ENCODE data around the gene RRP15. TPM values are rescaled to one million over a fixed set of nuclear protein-coding genes. Genes with fewer than 3 reads are reported as not detected.

Gene RRP15
- total and polyA plus RNA-seq, 2 donors (not counting 1 experiment from before 2014, with no cell fraction given) = 6.9 to 8.6 TPM

DNA sequence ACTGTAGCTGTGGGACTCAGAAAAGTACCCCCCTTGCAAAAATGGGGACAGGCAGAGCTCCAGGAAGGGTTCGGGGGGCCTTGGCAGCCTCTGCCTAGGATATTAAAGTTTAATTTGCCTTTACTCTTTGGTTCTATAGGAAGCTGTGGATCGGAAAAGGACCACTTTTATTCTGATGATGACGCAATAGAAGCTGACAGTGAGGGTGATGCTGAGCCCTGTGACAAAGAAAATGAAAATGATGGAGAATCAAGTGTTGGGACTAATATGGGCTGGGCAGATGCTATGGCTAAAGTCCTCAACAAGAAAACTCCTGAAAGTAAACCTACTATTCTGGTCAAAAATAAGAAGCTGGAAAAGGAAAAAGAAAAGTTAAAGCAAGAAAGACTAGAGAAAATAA, 17.1 kb downstream of the RRP15 start:
- TF ChIP-seq EZH2 (IDR thresholded peaks at IDR 0.05; ENCODE audit: low read length, missing control alignments) = no peak
- TF ChIP-seq, protein P1, sequence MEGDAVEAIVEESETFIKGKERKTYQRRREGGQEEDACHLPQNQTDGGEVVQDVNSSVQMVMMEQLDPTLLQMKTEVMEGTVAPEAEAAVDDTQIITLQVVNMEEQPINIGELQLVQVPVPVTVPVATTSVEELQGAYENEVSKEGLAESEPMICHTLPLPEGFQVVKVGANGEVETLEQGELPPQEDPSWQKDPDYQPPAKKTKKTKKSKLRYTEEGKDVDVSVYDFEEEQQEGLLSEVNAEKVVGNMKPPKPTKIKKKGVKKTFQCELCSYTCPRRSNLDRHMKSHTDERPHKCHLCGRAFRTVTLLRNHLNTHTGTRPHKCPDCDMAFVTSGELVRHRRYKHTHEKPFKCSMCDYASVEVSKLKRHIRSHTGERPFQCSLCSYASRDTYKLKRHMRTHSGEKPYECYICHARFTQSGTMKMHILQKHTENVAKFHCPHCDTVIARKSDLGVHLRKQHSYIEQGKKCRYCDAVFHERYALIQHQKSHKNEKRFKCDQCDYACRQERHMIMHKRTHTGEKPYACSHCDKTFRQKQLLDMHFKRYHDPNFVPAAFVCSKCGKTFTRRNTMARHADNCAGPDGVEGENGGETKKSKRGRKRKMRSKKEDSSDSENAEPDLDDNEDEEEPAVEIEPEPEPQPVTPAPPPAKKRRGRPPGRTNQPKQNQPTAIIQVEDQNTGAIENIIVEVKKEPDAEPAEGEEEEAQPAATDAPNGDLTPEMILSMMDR (conservative IDR thresholded peaks at IDR 0.05 in 1 of 2, IDR thresholded peaks at IDR 0.05 in 1 of 2; ENCODE audit: low read depth in 1 of 2, low read length in 2 of 2) = no peak
- Histone ChIP-seq H3K4me2 (ENCODE audit: extremely low read depth, insufficient read depth, low read length) (no peak overlapping the region), H2AFZ (ENCODE audit: low read length) (no peak overlapping the region)

DNA sequence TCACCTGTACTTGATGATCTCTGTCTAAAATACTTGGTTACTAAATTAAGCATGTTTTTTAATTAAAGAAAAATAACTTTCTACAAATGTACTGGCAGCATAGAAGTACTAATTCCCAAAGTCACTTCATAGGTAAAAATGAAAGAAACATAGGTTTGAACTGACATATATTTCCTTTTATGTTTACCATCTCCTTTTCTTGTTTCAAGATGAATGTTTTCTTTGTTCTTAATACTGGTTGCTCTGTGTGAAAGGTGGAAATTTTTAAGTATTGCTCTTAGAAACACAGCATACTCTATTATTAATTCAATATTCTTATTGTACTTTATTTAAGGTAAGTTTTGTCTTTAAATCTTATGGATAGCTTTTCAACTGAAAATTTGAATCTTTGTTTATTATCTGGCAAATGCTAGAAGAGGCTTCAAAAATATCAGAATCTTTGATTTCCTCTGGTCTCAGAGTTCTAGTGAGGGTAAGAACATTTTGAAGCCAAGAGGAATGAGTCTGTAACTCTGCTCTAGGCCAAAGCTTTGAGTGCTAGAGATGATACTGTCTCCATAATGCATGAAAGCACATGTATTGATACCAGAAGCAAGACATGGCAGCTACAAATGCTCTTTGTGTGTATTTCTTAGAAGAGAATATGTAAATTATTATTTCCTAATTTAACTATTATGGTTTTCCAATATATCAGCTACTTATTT, 18.2 kb downstream of the RRP15 start:
- Histone ChIP-seq H3K27ac (ENCODE audit: insufficient read depth, low read length) (no peak overlapping the region), H3K4me2 (ENCODE audit: extremely low read depth, insufficient read depth, low read length) (no peak overlapping the region), H3K9me3 (ENCODE audit: control insufficient read depth, insufficient read depth, low read depth, low read length) (no peaks in the 10 kb centered on the region), H3K79me2 (ENCODE audit: control insufficient read depth, insufficient read depth, low read length) (peaks cover 2% of the 10 kb centered on the region), H4K20me1 (ENCODE audit: control insufficient read depth, extremely low read depth, insufficient read depth, low read length) (no peaks in the 10 kb centered on the region), H3K4me1 (ENCODE audit: control insufficient read depth, extremely low read depth, insufficient read depth, low read length) (no peaks in the 10 kb centered on the region), H3K27me3 (ENCODE audit: control insufficient read depth, insufficient read depth, low read length) (no peaks in the 10 kb centered on the region), H3K9ac (ENCODE audit: insufficient read depth, low read length) (no peak overlapping the region), H2AFZ (ENCODE audit: low read length) (no peak overlapping the region), H3K36me3 (ENCODE audit: control insufficient read depth, insufficient read depth, low read length) (no peaks in the 10 kb centered on the region), H3K4me3 (replicated peaks in 1 of 4; ENCODE audit: control extremely low read depth in 1 of 4, insufficient read depth in 1 of 4, low read depth in 3 of 4, low read length in 4 of 4) (no peak overlapping the region)
- no peak for DNase-seq (ENCODE audit: low read depth in 2 of 2)
- TF ChIP-seq, protein P1 (conservative IDR thresholded peaks at IDR 0.05 in 1 of 2, IDR thresholded peaks at IDR 0.05 in 1 of 2; ENCODE audit: low read depth in 1 of 2, low read length in 2 of 2) = no peak
- no peak for TF ChIP-seq EZH2 (IDR thresholded peaks at IDR 0.05; ENCODE audit: low read length, missing control alignments)

More for the DNA sequence above, 17.1 kb downstream of the RRP15 start:
- H3K36me3 ChIP-seq (ENCODE audit: control insufficient read depth, insufficient read depth, low read length) = no peaks in the 10 kb centered on the region
- no peaks in the 10 kb centered on the region for H3K9me3 ChIP-seq (ENCODE audit: control insufficient read depth, insufficient read depth, low read depth, low read length)
- no peaks in the 10 kb centered on the region for H3K27me3 ChIP-seq (ENCODE audit: control insufficient read depth, insufficient read depth, low read length)
- no peak overlapping the region for H3K27ac ChIP-seq (ENCODE audit: insufficient read depth, low read length)
- H3K4me3 ChIP-seq (replicated peaks in 1 of 4; ENCODE audit: control extremely low read depth in 1 of 4, insufficient read depth in 1 of 4, low read depth in 3 of 4, low read length in 4 of 4) = no peak overlapping the region
- no peaks in the 10 kb centered on the region for H4K20me1 ChIP-seq (ENCODE audit: control insufficient read depth, extremely low read depth, insufficient read depth, low read length)
- no peak overlapping the region for H3K9ac ChIP-seq (ENCODE audit: insufficient read depth, low read length)
- H3K4me1 ChIP-seq (ENCODE audit: control insufficient read depth, extremely low read depth, insufficient read depth, low read length) = no peaks in the 10 kb centered on the region
- DNase-seq (ENCODE audit: low read depth in 2 of 2) = no peak
- H3K79me2 ChIP-seq (ENCODE audit: control insufficient read depth, insufficient read depth, low read length) = peaks cover 2% of the 10 kb centered on the region

DNA sequence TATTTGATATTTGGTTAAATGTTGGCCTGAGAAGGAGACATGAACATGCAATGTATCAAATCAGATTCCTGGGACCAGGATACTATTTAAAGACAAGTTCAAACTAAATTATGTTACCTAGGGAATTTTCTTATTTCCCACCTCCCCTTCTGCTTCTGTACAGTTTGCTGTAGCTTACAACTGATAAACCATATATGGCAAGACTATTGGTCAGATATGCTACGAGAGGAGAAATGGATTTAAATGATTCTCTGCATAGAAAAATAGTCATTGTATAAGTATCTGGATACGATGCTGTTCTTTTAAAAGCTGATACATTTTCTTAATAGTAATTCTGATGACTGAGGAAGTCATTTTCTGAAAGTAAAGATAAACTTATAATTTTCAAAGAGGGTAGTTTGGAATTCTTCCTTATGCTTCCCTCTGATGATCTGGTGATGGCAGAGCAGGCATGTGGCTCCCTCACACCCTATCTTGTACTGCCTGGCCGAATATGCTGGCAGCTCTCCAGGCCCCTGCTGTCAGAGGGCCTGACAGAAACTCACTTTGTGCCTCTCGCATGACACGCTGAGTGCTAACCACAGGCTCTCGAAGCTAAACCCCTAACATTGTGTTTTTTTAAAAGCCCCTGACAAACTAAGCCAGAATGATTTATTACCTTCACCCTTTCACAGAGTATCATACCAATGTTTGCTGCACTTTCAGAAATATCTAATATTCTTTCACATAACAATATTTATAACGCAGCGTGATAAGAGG, 19.4 kb downstream of the RRP15 start:
- no peak for TF ChIP-seq EZH2 (IDR thresholded peaks at IDR 0.05; ENCODE audit: low read length, missing control alignments)
- TF ChIP-seq, protein P1 (conservative IDR thresholded peaks at IDR 0.05 in 1 of 2, IDR thresholded peaks at IDR 0.05 in 1 of 2; ENCODE audit: low read depth in 1 of 2, low read length in 2 of 2) = no peak
- Histone ChIP-seq H3K4me1 (ENCODE audit: control insufficient read depth, extremely low read depth, insufficient read depth, low read length) (no peaks in the 10 kb centered on the region), H4K20me1 (ENCODE audit: control insufficient read depth, extremely low read depth, insufficient read depth, low read length) (no peaks in the 10 kb centered on the region), H3K36me3 (ENCODE audit: control insufficient read depth, insufficient read depth, low read length) (no peaks in the 10 kb centered on the region), H3K4me2 (ENCODE audit: extremely low read depth, insufficient read depth, low read length) (no peak overlapping the region), H3K27ac (ENCODE audit: insufficient read depth, low read length) (no peak overlapping the region), H3K79me2 (ENCODE audit: control insufficient read depth, insufficient read depth, low read length) (peaks cover 2% of the 10 kb centered on the region), H3K9me3 (ENCODE audit: control insufficient read depth, insufficient read depth, low read depth, low read length) (no peaks in the 10 kb centered on the region), H3K4me3 (replicated peaks in 1 of 4; ENCODE audit: control extremely low read depth in 1 of 4, insufficient read depth in 1 of 4, low read depth in 3 of 4, low read length in 4 of 4) (no peak overlapping the region), H3K9ac (ENCODE audit: insufficient read depth, low read length) (no peak overlapping the region), H3K27me3 (ENCODE audit: control insufficient read depth, insufficient read depth, low read length) (no peaks in the 10 kb centered on the region), H2AFZ (ENCODE audit: low read length) (no peak overlapping the region)
- peak; percentile 55 to 68 for DNase-seq (ENCODE audit: low read depth in 2 of 2)
